IPS DF 19.7 (cell line): Measurements from ENCODE around the gene COL5A2.

Experiments
- DNase-seq: peaks from one replicate; pipeline ENCODE4 v3.0.0-alpha.2; 2013; ENCODE audit warnings: low read depth, low spot score

COL5A2 gene

DNA sequence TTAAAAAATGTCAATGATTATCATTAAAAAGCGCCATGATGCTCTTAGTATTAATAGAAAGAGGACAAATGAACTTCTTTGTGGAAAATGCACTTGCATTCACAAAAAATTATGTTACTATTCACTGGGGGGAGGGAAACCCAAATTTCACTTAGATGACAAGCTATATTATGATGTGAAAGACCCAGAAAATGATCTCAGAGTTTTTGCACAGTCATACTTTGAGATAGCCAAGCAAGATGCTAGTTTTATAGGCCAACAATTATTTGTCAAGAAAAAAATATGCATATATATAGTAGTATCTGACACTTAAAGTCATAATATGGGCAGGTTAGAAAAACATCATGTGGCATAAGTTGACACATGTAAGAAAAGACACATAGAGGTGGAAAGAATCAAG lies 31.6 kb downstream of the COL5A2 start:
- no peak for DNase-seq

DNA sequence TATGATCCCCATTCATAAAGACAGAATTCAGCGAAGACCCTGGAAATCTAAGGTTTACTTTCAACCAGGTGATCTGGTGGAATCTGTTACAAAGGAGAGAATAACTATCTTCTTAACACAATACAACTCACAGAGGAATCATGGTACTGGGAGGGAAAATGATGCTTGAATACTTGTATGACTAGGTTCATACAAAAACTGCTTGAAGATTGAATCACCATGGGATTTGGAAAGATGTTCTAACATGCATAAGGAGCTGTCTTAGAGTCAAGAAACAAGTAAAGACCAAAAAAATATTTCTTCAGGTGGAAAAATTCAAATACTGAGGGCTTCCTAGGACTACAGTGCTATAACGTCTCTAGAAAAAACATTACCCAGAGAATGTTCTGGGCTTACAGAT lies 32.2 kb downstream of the COL5A2 start:
- DNase-seq = no peak

DNA sequence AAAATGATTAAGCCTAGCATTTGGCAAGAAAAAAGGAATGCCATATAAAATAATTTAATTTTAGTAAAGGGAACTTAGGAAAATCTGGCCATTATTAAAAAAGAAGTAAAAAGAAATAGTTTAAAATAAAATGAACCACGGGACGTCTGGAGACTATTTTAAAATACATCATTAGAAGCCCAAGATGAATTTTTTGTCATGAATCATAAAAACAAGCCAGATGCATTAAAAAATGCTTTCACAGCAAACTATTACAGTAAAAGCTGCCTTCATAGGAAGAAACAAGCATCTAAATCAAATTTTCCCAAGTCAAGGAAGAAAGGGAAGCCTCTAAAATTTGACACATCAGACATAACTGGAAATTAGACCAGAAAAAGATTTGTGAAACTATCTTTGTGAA lies 33.0 kb downstream of the COL5A2 start:
- DNase-seq = no peak

DNA sequence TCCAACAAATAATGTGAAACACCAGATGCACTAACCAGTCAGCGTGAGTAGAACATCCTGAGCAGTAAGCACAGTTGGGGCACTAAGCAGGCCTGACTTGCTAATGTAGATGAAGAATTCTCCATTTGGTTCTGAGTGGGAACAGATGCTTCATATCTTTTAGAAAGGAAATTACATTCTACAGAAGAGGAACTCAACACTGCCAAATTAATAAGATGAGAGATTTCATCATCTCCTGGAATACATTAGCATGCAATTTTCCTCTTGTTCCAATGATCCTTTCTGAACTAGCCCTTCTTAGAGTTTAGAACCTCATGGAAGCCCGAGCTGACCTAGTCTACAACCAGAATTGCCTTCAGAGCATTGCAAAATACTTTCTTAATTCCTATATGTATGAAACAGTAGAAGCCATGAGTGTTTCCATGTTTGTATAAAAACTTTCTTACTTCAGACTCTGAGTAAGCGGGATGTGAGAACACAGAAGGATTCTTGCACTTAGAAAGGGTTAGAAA lies 34.8 kb downstream of the COL5A2 start:
- DNase-seq = no peak

DNA sequence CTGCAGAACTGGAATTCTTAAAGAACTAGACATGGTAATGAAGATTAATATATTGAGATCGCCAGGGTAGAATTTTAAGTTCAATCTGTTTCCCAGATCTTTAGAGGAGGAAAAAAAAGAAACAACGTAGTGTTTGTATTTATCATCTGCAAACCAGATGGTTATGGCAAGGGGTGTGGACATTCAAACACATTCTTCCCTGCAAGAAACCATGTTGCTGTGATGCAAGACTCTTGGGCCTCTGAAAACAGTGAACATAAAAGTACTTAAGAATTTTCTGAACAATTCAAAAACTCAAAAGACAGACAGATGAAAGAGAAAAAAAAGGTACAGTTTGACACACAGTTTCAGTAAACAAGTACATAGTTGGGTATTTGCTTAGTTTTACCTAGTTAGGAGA lies 35.6 kb downstream of the COL5A2 start:
- no peak for DNase-seq

DNA sequence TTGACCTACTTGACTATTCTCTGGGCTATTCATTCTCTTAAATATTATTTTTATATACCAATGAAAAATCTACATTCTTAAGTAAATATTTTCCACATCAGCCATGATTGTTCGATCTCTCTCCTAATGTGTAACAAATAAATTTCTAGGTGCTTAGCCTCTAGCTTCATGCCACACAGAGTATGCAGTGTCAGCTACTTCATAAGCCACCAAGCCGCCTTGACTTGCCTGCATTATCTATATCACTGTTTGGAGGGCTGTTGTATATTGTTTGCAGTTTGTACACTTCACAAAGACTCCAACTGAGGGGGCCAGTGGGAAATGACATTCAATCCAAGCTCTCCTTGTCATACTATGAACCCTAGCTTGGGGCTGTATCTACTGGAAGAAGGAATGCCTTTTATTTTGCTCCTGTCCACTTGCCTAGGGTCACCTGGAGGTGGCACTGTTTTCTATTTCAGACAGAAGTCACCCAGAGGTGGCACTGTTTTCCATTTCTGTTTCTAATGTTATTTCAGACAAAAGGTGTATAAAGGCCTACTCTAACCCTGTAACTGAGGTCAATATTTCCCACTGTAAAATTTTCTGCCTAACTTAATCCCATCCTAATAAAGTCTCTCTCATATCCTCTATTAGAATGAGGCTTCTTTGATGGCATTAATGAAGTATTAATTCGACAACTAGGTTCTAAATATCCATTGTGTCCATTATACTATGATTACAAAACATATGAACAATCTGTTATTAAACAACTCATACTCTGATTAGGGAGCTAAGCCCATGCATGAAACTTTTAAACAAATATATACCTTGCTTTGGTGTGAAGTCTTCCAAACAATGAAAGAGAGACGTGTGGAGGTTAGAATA lies 36.4 kb downstream of the COL5A2 start:
- DNase-seq = peak; percentile 33

DNA sequence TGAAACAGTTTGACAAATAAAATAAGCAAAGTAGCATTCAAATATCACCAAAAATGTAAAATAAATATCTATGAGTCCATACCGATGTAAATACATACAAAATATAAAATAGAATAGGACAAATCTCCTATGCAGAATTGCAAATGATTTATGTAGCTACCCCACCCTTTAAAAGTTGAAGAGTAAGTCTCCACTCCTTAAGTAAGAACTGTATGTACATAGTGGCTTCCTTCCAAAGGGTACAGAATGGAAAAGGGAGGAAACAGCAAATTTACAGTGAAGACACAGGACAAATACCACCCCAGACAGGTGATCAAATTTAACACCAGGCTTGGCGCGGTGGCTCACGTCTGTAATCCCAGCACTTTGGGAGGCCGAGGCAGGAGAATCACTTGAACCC lies 40.8 kb downstream of the COL5A2 start:
- no peak for DNase-seq

DNA sequence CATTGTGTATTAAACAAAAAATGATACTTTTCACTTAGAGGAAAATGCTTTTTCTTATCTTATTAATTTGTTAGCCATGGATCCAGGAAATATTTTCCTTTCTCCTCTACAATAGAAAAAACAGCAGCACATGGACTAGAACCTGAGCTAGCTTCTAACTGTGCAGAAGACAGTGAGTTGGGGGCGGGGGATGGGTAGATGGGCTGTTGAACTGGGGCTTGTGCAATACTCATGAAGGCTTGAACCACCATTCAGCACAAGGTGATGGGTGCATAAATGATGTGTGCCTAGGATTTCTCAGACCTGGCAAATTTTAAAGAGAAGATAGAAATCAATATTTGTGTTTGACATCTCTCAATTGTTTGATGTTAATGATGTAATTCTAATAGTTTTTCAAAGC lies 42.0 kb downstream of the COL5A2 start:
- no peak for DNase-seq

DNA sequence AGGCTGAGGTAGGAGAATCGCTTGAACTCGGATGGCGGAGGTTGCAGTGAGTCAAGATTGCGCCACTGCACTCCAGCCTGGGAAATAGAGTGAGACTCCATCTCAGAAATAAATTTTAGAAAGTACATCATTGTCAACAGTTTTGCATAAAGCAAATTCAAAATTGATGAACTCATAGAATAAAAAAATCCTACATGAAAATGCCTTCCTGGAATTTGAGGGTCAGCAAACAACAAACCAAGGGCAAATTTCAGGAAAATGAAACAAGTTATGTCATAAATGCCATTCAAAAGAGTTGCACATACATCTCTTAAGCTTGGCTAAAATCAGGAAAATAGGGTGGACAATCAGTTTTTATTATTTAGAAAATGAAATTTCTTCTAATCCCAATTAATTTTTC lies 45.1 kb downstream of the COL5A2 start:
- DNase-seq = no peak

DNA sequence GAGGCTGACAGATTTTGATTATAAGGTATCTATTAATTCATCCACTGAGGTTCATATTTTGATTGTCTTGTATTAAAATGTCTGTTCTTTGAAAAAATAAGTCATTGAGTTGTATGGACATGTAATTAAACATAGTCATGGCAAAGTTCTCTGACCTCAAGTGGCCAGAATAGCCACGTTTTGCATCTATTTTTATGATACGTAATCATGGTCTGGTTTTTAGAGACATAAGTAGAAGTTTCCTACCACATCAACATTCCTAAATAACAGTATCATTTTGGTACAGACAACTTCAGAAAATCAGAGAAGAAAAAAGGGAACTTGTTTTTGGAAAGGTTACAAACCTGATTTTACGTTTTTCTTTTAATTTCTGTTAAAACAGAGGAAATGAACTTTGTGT lies 47.6 kb downstream of the COL5A2 start:
- DNase-seq = no peak

DNA sequence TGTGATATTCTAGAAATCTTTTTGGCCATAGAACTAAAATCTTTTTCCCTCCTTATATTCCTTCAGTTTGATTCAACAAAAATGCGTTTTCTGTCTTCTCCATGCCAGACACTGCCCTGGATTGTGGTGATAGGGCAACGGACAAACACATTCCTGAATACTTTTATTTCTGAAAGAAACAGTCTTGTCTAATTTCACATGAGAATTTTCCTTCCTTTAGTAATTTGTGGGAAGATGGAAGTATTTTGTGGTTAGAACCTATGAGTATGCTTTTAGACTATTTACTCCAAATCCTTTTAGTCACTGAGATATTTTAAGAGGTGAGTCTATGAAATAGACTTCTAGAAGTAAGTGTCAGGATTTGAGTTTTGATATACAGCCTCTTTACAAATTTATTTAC lies 49.6 kb downstream of the COL5A2 start:
- DNase-seq = no peak

DNA sequence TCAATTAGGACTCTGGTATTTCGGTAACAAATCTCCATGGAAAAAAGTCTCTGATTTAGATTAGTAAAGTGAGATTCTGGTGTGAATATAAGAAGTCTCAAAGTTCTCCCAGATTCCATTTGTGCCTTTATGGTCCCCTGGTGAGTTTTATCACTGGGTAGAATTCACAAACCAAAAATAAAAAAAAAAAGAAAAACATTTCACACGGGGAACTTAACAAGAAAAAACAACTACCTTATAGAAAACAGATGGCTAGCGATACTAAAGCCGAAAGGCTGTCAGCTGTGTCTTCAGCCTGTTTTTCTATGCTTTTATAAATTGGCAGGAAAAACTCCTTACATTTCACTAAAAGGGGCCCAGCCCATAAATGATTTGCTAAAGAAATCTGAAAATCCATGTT lies 50.6 kb downstream of the COL5A2 start:
- no peak for DNase-seq

DNA sequence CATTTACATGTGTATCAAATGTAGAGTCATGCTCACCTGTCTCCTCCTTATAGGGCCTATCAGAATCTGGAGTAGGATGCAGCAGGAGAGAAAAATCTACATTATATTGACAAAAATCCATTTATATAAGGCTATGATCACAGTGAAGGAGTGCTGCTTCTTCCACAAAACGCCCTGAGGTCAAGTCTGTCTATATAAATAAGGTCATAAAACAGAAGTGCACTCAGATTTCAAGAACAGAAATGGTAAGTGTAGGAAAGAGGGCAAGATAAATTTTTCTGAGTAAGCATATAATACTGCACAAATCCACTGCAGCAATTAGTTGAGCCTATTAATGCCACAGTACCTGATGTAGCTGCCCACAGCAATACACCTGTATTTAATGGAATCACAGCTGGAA lies 51.8 kb downstream of the COL5A2 start:
- DNase-seq = no peak

DNA sequence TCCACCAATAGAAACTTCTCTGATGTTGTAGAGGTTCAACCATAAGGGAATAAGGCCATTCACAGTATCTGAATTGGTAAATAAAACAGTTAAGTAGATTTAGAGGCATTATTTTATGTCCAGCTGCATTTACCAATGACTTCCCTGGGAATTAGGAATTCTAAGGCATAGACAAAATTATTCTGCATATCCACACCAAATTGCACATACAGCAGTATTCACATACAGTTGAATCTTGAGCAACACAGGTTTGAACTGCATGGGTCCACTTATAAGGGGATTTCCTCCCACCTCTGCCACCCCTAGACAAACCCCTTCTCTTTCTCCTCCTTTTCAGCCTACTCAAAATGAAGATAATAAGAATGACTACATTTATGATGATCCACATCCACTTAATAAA lies 54.4 kb downstream of the COL5A2 start:
- no peak for DNase-seq

DNA sequence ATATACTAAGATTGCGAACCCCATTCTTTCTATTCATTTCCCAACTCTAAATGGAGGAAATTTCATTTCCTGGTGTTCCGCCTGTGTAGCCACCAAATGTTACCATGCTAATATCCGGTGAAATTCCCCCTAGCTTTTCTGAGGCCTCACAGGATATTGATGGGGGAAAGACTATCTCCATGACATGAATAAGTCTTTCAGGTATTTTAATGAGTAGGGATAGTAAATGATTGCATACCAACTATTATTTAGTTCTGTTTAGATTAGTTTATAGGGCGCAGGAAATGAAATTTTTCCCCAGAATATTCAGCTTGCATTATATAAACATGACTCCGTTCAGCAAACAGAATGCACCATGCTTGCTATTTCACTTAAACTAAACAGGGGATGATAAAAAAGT lies 55.4 kb downstream of the COL5A2 start:
- no peak for DNase-seq

DNA sequence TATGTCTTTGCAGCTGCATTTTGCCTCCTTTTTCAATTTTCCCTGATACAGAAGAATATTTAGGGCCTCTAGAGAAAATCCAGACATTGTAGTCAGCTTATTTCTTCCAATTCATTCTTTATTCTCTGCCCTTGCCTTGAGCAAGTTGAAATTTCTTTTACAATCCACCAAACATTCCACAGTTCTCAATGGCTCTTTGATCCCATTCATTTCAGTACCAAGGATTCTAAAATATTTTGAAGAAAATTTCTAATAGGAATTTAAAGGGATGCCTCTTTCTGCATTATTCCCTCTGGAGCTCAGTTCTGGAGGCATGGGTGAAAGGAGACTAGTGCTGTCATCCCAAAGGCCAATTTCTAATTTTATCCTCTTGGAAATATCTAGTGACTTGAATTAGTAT lies 61.2 kb downstream of the COL5A2 start:
- DNase-seq = no peak

DNA sequence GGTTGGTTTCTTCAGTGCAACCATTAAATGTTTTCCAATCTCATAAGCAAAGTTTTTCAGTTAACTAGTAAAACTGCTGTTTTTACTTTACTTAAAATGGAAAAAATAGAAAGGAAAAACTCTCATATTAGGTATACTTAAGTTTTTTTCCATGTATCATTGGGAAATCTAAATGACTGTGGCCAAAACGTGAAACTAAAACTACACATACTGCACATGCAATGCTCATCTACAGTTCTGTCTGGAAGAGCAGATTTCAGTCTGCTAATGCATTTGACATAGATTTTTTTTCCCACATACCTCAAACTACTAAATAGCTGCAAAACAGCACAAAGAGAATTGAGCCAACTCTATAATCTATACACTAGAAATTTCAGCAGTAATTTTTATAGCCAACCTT lies 62.6 kb downstream of the COL5A2 start:
- DNase-seq = no peak

DNA sequence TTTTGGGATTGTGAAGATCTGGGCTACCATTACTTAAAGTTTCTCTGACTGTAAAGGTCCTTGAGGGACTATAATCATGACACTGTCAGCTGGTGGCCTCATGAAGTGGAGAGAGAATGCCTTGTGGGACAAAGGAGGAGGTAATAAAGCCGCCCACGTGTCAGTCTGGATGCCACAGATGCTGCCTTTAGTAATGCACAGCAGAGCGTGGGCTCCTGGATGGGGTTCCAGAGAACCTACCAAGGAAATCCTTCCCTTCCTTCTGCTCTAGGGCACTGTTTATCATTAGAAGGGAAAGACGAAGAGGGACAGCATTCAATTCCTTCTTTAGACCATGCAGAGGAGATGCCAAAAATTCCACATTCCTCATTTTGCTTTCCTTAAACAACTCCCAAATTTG lies 63.5 kb downstream of the COL5A2 start:
- no peak for DNase-seq

DNA sequence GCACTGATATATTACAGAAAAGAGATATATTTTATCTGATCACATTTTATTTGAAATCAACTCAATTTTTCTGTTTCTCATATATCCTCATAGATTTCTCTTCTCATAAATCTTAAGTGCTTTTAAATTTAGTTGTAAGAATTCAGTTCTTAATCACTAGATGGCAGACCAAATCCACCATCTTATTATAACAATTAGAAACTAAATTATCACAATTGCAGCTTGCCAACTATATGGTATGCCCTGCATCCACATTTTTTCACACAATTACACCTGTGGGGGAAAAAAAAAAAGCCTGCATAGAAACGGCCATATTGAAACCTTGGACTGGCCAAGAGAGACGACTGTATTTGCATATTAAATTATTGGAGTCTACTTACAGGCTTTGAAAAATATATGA lies 64.4 kb downstream of the COL5A2 start:
- DNase-seq = no peak

DNA sequence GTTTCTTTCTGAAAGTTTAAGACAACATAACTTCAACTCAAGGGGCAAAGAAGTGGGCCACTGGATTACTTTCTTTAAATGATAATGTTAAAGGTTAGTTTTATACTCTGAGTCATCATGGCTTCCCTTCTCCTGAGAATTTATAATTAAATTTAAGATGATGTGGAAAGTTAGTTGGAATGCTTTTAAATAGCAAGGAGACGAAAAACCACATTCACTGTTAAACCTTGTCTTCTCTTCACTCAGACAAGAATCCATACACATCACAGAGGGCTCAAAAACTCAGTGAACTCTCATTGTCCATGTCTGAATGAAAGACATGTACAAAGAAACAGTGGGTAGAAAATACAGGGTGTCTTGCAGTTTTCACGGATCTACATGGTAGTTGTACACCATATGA lies 65.6 kb downstream of the COL5A2 start:
- no peak for DNase-seq

DNA sequence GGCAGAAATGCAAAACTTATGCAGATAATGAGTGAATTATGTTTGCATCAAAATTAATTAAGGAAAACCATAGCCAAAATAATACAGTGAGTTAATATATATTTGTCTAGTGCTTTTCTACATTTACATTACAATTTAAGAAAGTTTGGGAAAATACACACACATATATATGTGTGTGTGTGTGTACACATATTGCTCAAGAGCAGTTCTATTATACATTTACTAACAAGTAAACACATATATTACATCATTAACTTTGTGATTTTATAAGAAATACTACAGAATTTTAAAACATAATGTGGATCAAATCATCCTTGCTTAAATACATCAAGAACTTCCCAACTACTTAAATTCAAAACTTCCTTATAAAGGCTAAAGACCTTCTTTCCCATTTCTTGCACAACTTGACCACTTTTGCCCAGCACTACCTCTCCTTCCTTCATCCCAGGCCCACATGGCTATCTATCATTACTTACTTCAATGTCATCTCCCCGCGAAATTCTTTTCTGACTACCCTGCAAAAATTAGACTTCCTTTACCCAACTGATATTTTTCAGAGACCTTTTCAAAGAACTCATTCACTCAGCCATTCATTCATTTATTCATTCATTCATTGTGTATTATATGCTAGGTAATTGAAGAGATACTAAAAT lies 68.4 kb downstream of the COL5A2 start:
- DNase-seq = no peak

DNA sequence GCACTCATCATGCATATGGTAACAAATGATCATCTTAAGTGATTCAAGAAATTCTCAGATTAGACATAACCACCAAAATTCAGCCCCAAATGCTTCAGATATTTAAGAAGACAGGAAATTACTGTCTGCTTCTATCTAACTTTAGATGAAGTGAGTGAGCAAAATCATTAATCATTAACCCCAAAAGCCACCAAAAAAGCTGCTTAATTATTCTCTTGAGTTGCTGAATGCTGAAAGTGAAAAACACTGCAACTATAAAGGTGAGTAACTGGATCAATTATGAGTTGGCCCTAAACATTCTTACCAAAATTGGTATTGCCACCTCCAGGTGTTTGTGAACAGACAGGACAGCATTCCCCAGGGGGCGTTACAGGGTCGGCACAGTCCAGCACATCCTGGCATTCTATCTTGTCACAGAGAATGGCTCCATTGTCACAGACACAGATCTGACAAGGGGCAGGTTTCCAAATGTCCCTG lies 69.6 kb downstream of the COL5A2 start:
- DNase-seq = no peak

DNA sequence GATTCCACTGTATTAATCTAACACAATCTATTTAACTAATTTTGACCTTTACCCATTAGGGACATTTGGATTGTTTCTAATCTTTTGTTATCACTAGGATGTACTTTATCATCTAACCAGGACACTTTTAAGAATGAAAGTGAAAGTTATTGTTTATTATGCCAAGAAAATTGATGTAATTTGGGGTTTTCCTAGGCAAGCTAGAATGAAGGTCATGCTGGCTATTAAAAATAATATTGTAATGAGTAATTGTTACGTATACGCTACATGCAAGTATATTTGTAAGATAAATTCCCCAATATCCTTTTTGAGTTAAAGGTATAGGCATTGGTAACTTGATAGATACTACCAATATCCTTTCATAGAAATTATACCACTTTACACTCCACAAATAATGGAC lies 74.6 kb downstream of the COL5A2 start:
- DNase-seq = no peak
